Pancreas (tissue), 10 donors: ENCODE results near the gene TUBA4B. TPM values are rescaled to one million over a fixed set of nuclear protein-coding genes. Genes with fewer than 3 reads are reported as not detected.

Experiments
- ATAC-seq, 4 donors: fragments of 200-7000 bp; cut with Tn5 transposase; one replicate each; pipeline versions ENCODE4 v1.8.0 to v1.9.1; 2020; ENCODE audit warnings: mild to moderate bottlenecking in 4 of 4, moderate library complexity in 4 of 4
- DNase-seq, 6 donors: peaks; one replicate each; pipeline ENCODE4 v3.0.0-alpha.2; 2020
- FAIRE-seq: peaks from 2 replicates; lab custom pipeline; 2012; peaks lifted over from hg19 to GRCh38; lab: Jason Lieb, UNC
- H3K27ac ChIP-seq, 4 donors: fragments of 200-600 bp; sonication (generic); 1 replicate in 3 of 4; 2 replicates in 1 of 4; pipeline versions ENCODE4 v1.5.0 to v1.8.0; 2020
- H3K27me3 ChIP-seq, 4 donors: fragments of 200-600 bp; one replicate each; pipeline ENCODE4 v1.8.0; 2021
- H3K36me3 ChIP-seq, 3 donors: fragments of 200-600 bp; sonication (generic) in 1 of 3; one replicate each; pipeline versions ENCODE4 v1.5.0 to v1.8.0; 2020 to 2021
- H3K4me1 ChIP-seq, 3 donors: fragments of 200-600 bp; one replicate each; pipeline ENCODE4 v1.8.0; 2021
- H3K4me3 ChIP-seq, 4 donors: fragments of 200-600 bp; sonication (generic) in 2 of 4; one replicate each; pipeline versions ENCODE4 v1.5.0 to v1.8.0; 2020 to 2021
- H3K9me3 ChIP-seq, 4 donors: fragments of 200-600 bp; one replicate each; pipeline ENCODE4 v1.8.0; 2021
- CTCF ChIP-seq, 4 donors: fragments of 200-600 bp; sonication (generic) in 3 of 4; IDR thresholded peaks; one replicate each; pipeline versions ENCODE4 v1.5.0 to v1.8.0; 2021; ENCODE audit warnings: antibody characterized with exemption in 4 of 4
- WGBS, 2 donors: extraction: QIAGEN DNeasy Blood & Tissue Kit; methylation state at CpG; one replicate each; pipeline ENCODE4 v1.1.7; 2013; 5-methylcytosine and 5-hydroxymethylcytosine counted together
- intact Hi-C, 3 donors: fragments of 100-400 bp; cut with DNase I; formaldehyde crosslinking; loops; one replicate each; pipeline versions ENCODE4 v1.11.1 to v1.14.2; 2022
- polyA plus RNA-seq, 2 donors: library from polyadenylated mRNA; stranded (reverse); fragments of 200-250 nt; gene quantifications; one replicate each; pipeline ENCODE4 v1.2.3, GENCODE V29; 2013
- total RNA-seq, 6 donors: library from RNA; stranded (reverse); fragmentation: NEBNext Ultra II Directional in 4 of 6; extraction: Animal tissue kit (Norgen Biotek cat#: 25700) in 4 of 6; gene quantifications; one replicate each; pipeline versions ENCODE4 v1.2.1 to v1.2.4, GENCODE V29; 2021 to 2023
- donor health status: healthy with polysubstance abuse.
- donor health status: DM: no; HTN: no; CAD: no; lungs with moderate emphysema.
- donor health status: DM: no; HTN: no; CAD: no.
- donor health status: control.
- donor health status: control.
- donor health status: Bipolar disorder and iron deficiency.
- donor health status: DM: yes; HTN: yes; CAD: no.
- donor health status: DM: no; HTN: no; CAD: no.
- donor health status: DM: no; HTN: no; CAD: no.
- donor health status: DM: yes; HTN: yes; CAD: no.

TUBA4B gene
- total and polyA plus RNA-seq, 8 donors: not detected

- Histone ChIP-seq H3K9me3 (no peaks in the 10 kb centered on the region), H3K27ac (peak within 1 kb of the TSS; percentile 86 to 95 (median 90)), H3K4me1 (peaks cover 0 to 11% (median 5%) of the 10 kb centered on the region in 3 donors), H3K27me3 (no peaks in the 10 kb centered on the region), H3K4me3 (peak within 1 kb of the TSS; percentile 42 to 73 (median 70)), H3K36me3 (no peaks in the 10 kb centered on the region)
- 1% methylated on average over 64 to 76 of the region's 76 CpGs for WGBS, 2 donors
- DNase-seq (peak; percentile 93 to 99 (median 96)), ATAC-seq (peak; percentile 94 to 98 (median 97)), FAIRE-seq (no peak)
- TF ChIP-seq CTCF (IDR thresholded peaks at IDR 0.05): no peak
- intact Hi-C loops: no loop called here
Measured at GRCh38 chr2:219206328-219207133, 46.5 kb upstream of the TUBA4B start, which contains the start of gene ZFAND2B. Gene ZFAND2B (plus strand): TSS chr2:219206782. CDS start chr2:219206988, 206 bp downstream.

GRCh38 chr2:219207134-219207883, 45.7 kb upstream of the TUBA4B start:
- intact Hi-C loops: no loop called here
- Histone ChIP-seq H3K27ac (peak overlapping the region; percentile 86 to 95 (median 90)), H3K9me3 (no peaks in the 10 kb centered on the region), H3K4me1 (peaks cover 0 to 11% (median 5%) of the 10 kb centered on the region in 3 donors), H3K27me3 (no peaks in the 10 kb centered on the region), H3K36me3 (no peaks in the 10 kb centered on the region), H3K4me3 (peak overlapping the region; percentile 42 to 73 (median 70))
- no peak for TF ChIP-seq CTCF (IDR thresholded peaks at IDR 0.05)
- no peak for ATAC-seq
- WGBS, 2 donors: 15 to 19% methylated on average over 22 of the region's 22 CpGs
- peak in 2 of 6 donors; percentile 21 to 44 for DNase-seq
- no peak for FAIRE-seq

GRCh38 chr2:219207884-219208740, 44.9 kb upstream of the TUBA4B start:
- ATAC-seq (no peak), FAIRE-seq (no peak), DNase-seq (peak in 2 of 6 donors; percentile 24 to 41)
- 75 to 77% methylated on average over 17 of the region's 17 CpGs for WGBS, 2 donors
- TF ChIP-seq CTCF (IDR thresholded peaks at IDR 0.05): no peak
- no peaks in the 10 kb centered on the region for H3K9me3 ChIP-seq
- peaks cover 0 to 3% (median 0%) of the 10 kb centered on the region in 3 donors for H3K36me3 ChIP-seq
- no peaks in the 10 kb centered on the region for H3K27me3 ChIP-seq
- intact Hi-C loops: no loop called here
- H3K4me3 ChIP-seq: no peak overlapping the region
- H3K4me1 ChIP-seq: peaks cover 0 to 11% (median 5%) of the 10 kb centered on the region in 3 donors
- peak overlapping the region in 1 of 4 donors; percentile 12 for H3K27ac ChIP-seq

GRCh38 chr2:219209236-219210195, 43.5 kb upstream of the TUBA4B start:
- Histone ChIP-seq H3K27me3 (no peaks in the 10 kb centered on the region), H3K4me1 (peaks cover 0 to 11% (median 5%) of the 10 kb centered on the region in 3 donors), H3K4me3 (no peak overlapping the region), H3K36me3 (peaks cover 0 to 8% (median 0%) of the 10 kb centered on the region in 3 donors), H3K27ac (no peak overlapping the region), H3K9me3 (no peaks in the 10 kb centered on the region)
- FAIRE-seq (no peak), DNase-seq (peak in 2 of 6 donors; percentile 11 to 55), ATAC-seq (no peak)
- no peak for TF ChIP-seq CTCF (IDR thresholded peaks at IDR 0.05)
- intact Hi-C loops: no loop called here
- 80 to 83% methylated on average over 15 to 18 of the region's 18 CpGs for WGBS, 2 donors
